ENCODE measurements around the gene COG4. TPM values are rescaled to one million over a fixed set of nuclear protein-coding genes. Genes with fewer than 3 reads are reported as not detected.

Gene COG4
- polyA plus RNA-seq, 3 donors = 37.6 to 40.6 (median 40.1) TPM

DNA sequence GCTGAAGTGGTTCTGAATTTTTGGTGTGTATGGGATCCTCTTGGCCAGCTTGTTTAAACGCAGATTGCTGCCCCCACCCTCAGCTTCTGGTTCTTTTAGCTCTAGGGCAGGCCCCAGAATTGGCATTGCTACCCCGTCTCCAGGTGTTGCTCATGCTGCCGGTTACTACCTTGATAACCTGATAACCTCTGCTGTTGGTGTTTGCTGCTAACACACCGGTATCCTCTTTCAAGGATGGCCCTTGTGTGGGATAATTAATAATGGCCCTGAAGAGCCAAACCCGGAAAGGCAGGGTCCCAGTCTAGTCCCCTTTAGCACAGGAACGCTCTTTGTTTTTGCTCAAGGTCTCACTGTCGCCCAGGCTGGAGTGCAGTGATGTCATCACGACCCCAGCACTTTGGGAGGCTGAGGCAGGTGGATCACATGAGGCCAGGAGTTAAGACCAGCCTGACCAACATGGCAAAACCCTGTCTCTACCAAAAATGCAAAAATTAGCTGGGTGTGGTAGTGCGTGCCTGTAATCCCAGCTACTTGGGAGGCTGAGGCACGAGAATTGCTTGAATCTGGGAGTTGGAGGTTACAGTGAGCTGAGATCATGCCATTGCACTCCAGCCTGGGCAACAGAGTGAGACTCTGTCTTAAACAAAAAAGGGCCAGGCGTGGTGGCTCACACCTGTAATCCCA, 83.2 kb downstream of the COG4 start:
- no peaks in the 10 kb centered on the region for H3K9me3 Mint-ChIP-seq
- DNase-seq = no peak
- peak overlapping the region in 1 of 3 experiments; percentile 96 for H3K4me3 ChIP-seq (replicated peaks in 1 of 3; ENCODE audit: low read depth in 2 of 3, low read length in 3 of 3)
- H3K27me3 Mint-ChIP-seq (ENCODE audit: low read depth in 3 of 3) = peaks cover 2 to 6% (median 5%) of the 10 kb centered on the region in 3 donors
- H3K27ac ChIP-seq (ENCODE audit: low read depth in 1 of 2, low read length in 2 of 2) = no peak overlapping the region
- H3K36me3 ChIP-seq (replicated peaks in 1 of 2; ENCODE audit: control insufficient read depth in 1 of 2, insufficient read depth in 2 of 2, low read length in 2 of 2) = peaks cover 0 to under 1% of the 10 kb centered on the region in 2 donors
- H3K4me1 ChIP-seq (ENCODE audit: control insufficient read depth in 1 of 2, insufficient read depth in 2 of 2, low read length in 2 of 2) = peaks cover 19 to 26% of the 10 kb centered on the region in 2 donors
- no peak overlapping the region for H3K9ac ChIP-seq (ENCODE audit: insufficient read depth, low read length, poor library complexity, severe bottlenecking)
- peak overlapping the region; percentile 99 for H2AFZ ChIP-seq (ENCODE audit: insufficient read depth, low read depth, low read length, poor library complexity, severe bottlenecking)
- H3K27ac Mint-ChIP-seq = peak overlapping the region in 1 of 7 donors; percentile 35
- TF ChIP-seq, protein P1, sequence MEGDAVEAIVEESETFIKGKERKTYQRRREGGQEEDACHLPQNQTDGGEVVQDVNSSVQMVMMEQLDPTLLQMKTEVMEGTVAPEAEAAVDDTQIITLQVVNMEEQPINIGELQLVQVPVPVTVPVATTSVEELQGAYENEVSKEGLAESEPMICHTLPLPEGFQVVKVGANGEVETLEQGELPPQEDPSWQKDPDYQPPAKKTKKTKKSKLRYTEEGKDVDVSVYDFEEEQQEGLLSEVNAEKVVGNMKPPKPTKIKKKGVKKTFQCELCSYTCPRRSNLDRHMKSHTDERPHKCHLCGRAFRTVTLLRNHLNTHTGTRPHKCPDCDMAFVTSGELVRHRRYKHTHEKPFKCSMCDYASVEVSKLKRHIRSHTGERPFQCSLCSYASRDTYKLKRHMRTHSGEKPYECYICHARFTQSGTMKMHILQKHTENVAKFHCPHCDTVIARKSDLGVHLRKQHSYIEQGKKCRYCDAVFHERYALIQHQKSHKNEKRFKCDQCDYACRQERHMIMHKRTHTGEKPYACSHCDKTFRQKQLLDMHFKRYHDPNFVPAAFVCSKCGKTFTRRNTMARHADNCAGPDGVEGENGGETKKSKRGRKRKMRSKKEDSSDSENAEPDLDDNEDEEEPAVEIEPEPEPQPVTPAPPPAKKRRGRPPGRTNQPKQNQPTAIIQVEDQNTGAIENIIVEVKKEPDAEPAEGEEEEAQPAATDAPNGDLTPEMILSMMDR (IDR thresholded peaks at IDR 0.05) = no peak
- H3K9me3 ChIP-seq (replicated peaks in 1 of 2; ENCODE audit: control insufficient read depth in 1 of 2, insufficient read depth in 1 of 2, low read length in 2 of 2) = no peaks in the 10 kb centered on the region
- no peaks in the 10 kb centered on the region for H3K27me3 ChIP-seq (ENCODE audit: control insufficient read depth in 2 of 2, insufficient read depth in 2 of 2, low read length in 2 of 2)
- WGBS (ENCODE audit: insufficient coverage) = 100% methylated on average over 4 of the region's 11 CpGs
- intact Hi-C loops (cut with micrococcal nuclease) = no loop called here
- peak overlapping the region; percentile 100 for H3K4me2 ChIP-seq (replicated peaks; ENCODE audit: extremely low read depth, low read length, poor library complexity, severe bottlenecking)
- peak overlapping the region; percentile 95 to 99 for H3K4me3 Mint-ChIP-seq
- peaks cover 35% of the 10 kb centered on the region for H3K4me1 Mint-ChIP-seq
- peaks cover 16% of the 10 kb centered on the region for H4K20me1 ChIP-seq (ENCODE audit: insufficient read depth, low read length)
- peaks cover 25% of the 10 kb centered on the region for H3K79me2 ChIP-seq (ENCODE audit: insufficient read depth, low read length)
- H3K36me3 Mint-ChIP-seq = peaks cover under 1% of the 10 kb centered on the region in 2 donors

DNA sequence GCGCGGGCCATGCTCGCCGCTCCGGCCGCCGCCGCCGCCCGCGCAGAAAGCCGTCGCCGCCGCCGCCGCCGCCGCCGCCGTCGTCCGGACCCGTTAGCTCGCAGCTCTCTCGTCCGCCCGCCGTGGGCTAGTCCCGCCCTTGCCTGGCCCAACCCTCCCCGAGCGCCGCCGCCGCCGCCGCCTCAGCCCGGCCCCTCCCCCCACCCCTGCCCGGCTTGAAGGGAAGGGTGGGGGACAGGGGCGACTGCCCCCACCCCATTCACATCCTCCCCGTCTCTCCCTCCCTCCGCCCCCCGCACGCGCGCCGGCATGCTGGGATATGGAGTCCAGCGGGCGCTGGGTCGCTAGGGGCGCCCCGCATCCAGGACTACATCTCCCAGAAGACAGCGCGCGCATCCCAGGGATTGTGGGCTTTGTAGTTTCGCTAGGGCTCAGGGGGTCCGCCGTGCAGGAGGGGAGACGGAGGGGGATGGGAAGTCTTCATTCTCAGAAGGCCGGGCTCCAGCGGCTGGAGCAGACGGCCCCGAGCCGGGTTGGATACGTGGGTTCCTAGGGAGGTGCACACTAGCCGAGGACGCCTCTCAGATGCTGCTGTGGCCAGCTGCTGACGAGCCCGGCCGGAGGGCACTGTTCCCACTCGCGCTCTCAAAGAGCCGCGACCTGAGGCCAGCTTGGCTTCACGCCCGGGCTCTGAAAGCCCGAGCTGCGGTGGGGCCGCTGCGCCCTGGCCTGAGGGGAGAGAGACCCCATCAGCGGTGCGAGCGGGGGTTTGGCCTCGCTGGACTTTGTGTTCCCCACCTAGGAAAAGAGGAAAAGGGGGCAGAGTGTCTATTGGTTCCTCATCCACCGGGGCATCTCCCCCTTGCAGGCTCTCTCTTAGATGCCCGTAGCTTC, 84.1 kb downstream of the COG4 start, which contains the start of gene ST3GAL2:
Gene ST3GAL2, minus strand, starts transcription at position 132 of the 894 bp plus-strand sequence. CDS start 40,570 bp downstream, outside the sequence.
- peak within 1 kb of the TSS; percentile 100 for H3K4me2 ChIP-seq (replicated peaks; ENCODE audit: extremely low read depth, low read length, poor library complexity, severe bottlenecking)
- peaks cover 33% of the 10 kb centered on the region for H3K79me2 ChIP-seq (ENCODE audit: insufficient read depth, low read length)
- peaks cover 16% of the 10 kb centered on the region for H4K20me1 ChIP-seq (ENCODE audit: insufficient read depth, low read length)
- peaks cover 37% of the 10 kb centered on the region for H3K4me1 Mint-ChIP-seq
- WGBS (ENCODE audit: insufficient coverage) = 0% methylated on average over 54 of the region's 86 CpGs
- peaks cover 23 to 34% of the 10 kb centered on the region in 2 donors for H3K4me1 ChIP-seq (ENCODE audit: control insufficient read depth in 1 of 2, insufficient read depth in 2 of 2, low read length in 2 of 2)
- H2AFZ ChIP-seq (ENCODE audit: insufficient read depth, low read depth, low read length, poor library complexity, severe bottlenecking) = peak within 1 kb of the TSS; percentile 99
- no peaks in the 10 kb centered on the region for H3K27me3 ChIP-seq (ENCODE audit: control insufficient read depth in 2 of 2, insufficient read depth in 2 of 2, low read length in 2 of 2)
- H3K36me3 Mint-ChIP-seq = peaks cover 8 to 10% of the 10 kb centered on the region in 2 donors
- peak within 1 kb of the TSS; percentile 82 to 96 (median 91) for H3K4me3 ChIP-seq (replicated peaks in 1 of 3; ENCODE audit: low read depth in 2 of 3, low read length in 3 of 3)
- TF ChIP-seq, protein P1 (IDR thresholded peaks at IDR 0.05) = peak; percentile 7
- peak within 1 kb of the TSS; percentile 99 to 100 for H3K4me3 Mint-ChIP-seq
- peak within 1 kb of the TSS in 1 of 2 donors; percentile 73 for H3K27ac ChIP-seq (ENCODE audit: low read depth in 1 of 2, low read length in 2 of 2)
- peak within 1 kb of the TSS; percentile 70 for H3K9ac ChIP-seq (ENCODE audit: insufficient read depth, low read length, poor library complexity, severe bottlenecking)
- peaks cover 2 to 6% (median 5%) of the 10 kb centered on the region in 3 donors for H3K27me3 Mint-ChIP-seq (ENCODE audit: low read depth in 3 of 3)
- intact Hi-C loops (cut with micrococcal nuclease) = loop anchor here (2.0 to 5.0 kb wide), 2 partner anchors 34 to 47 kb away; no protein-coding TSS in a partner anchor
- DNase-seq = peak; percentile 76 to 82 (median 81)
- H3K27ac Mint-ChIP-seq = peak within 1 kb of the TSS; percentile 77 to 95 (median 89)
- no peaks in the 10 kb centered on the region for H3K9me3 ChIP-seq (replicated peaks in 1 of 2; ENCODE audit: control insufficient read depth in 1 of 2, insufficient read depth in 1 of 2, low read length in 2 of 2)
- H3K36me3 ChIP-seq (replicated peaks in 1 of 2; ENCODE audit: control insufficient read depth in 1 of 2, insufficient read depth in 2 of 2, low read length in 2 of 2) = peaks cover 4 to 7% of the 10 kb centered on the region in 2 donors
- H3K9me3 Mint-ChIP-seq = no peaks in the 10 kb centered on the region
